Measurements from ENCODE around the gene C2orf81.

DNA sequence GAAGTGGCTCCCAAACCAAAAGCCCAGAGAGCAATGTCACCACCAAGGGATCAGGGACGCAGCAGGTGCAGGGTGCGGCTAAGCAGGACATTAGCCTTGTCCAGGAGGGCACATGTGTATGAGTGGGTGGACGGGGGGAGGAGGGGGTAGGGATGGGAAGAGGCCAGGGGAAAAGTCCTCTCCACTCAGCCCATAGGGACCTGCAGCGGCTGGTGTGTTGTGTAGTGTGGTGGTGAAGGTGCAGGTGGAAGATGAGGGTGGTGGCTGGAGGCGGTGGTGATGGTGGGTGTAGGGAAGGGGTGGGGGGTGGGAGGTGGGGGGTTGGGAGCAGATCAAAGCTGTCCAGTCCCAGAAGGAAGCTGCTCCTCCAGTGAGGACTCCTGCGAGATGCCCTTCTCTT, 3.7 kb downstream of the C2orf81 start:
- TF ChIP-seq CREM (CRISPR knock-in tag; IDR thresholded peaks at IDR 0.05), result no peak
- TF ChIP-seq, protein P1, sequence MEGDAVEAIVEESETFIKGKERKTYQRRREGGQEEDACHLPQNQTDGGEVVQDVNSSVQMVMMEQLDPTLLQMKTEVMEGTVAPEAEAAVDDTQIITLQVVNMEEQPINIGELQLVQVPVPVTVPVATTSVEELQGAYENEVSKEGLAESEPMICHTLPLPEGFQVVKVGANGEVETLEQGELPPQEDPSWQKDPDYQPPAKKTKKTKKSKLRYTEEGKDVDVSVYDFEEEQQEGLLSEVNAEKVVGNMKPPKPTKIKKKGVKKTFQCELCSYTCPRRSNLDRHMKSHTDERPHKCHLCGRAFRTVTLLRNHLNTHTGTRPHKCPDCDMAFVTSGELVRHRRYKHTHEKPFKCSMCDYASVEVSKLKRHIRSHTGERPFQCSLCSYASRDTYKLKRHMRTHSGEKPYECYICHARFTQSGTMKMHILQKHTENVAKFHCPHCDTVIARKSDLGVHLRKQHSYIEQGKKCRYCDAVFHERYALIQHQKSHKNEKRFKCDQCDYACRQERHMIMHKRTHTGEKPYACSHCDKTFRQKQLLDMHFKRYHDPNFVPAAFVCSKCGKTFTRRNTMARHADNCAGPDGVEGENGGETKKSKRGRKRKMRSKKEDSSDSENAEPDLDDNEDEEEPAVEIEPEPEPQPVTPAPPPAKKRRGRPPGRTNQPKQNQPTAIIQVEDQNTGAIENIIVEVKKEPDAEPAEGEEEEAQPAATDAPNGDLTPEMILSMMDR (IDR thresholded peaks at IDR 0.05), result no peak
- no peak for TF ChIP-seq GABPB1 (CRISPR knock-in tag; IDR thresholded peaks at IDR 0.05)
- TF ChIP-seq, protein P2, sequence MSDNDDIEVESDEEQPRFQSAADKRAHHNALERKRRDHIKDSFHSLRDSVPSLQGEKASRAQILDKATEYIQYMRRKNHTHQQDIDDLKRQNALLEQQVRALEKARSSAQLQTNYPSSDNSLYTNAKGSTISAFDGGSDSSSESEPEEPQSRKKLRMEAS (CRISPR knock-in tag; IDR thresholded peaks at IDR 0.05), result no peak
- TF ChIP-seq ESRRA (CRISPR knock-in tag; IDR thresholded peaks at IDR 0.05; ENCODE audit: borderline replicate concordance), result no peak
- TF ChIP-seq, protein P3, sequence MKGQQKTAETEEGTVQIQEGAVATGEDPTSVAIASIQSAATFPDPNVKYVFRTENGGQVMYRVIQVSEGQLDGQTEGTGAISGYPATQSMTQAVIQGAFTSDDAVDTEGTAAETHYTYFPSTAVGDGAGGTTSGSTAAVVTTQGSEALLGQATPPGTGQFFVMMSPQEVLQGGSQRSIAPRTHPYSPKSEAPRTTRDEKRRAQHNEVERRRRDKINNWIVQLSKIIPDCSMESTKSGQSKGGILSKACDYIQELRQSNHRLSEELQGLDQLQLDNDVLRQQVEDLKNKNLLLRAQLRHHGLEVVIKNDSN (CRISPR knock-in tag; IDR thresholded peaks at IDR 0.05), result no peak

Measured in WTC11 (cell line).